Astrocyte of the cerebellum (primary cell): ENCODE measurements around the gene MSH6.

Experiments used
- DNase-seq: peaks from one replicate; pipeline ENCODE4 v3.0.0-alpha.2; 2011; ENCODE audit warnings: low read depth
- H3K4me3 ChIP-seq: 2 replicates; pipeline ENCODE4 v1.5.1; 2011; ENCODE audit warnings: mild to moderate bottlenecking, low read depth, low read length, moderate library complexity
- in situ Hi-C: cut with HindIII; loops from 2 replicates; pipeline ENCODE4 v1.10.0; 2017; ENCODE audit warnings: low sequenced_read_pairs
- TF ChIP-seq, protein P1 (sequence below): IDR thresholded peaks from 2 replicates; pipeline ENCODE4 v1.5.1; 2012; ENCODE audit warnings: low read length, low read depth, moderate library complexity, mild to moderate bottlenecking; ENCODE audit errors: missing control alignments

Gene MSH6

DNA sequence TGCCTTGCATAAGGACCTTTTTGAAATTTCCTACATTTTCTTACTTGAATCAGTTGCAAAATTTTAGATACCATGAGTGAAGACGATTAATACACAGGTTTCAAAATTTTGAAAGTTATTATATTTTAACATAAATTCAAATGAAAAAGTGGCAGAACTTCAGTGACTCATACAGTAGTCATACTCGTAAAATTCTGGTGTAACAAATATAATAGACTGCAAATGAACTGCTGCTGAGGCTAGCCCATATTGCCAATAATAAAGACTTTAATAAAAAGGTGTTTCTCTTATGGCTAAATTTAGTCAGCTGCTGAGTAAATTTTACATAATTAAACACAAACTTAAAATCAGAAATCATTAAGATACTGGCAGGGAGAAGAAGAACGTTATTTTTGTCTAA lies 36.9 kb downstream of the MSH6 start:
- TF ChIP-seq, protein P1, sequence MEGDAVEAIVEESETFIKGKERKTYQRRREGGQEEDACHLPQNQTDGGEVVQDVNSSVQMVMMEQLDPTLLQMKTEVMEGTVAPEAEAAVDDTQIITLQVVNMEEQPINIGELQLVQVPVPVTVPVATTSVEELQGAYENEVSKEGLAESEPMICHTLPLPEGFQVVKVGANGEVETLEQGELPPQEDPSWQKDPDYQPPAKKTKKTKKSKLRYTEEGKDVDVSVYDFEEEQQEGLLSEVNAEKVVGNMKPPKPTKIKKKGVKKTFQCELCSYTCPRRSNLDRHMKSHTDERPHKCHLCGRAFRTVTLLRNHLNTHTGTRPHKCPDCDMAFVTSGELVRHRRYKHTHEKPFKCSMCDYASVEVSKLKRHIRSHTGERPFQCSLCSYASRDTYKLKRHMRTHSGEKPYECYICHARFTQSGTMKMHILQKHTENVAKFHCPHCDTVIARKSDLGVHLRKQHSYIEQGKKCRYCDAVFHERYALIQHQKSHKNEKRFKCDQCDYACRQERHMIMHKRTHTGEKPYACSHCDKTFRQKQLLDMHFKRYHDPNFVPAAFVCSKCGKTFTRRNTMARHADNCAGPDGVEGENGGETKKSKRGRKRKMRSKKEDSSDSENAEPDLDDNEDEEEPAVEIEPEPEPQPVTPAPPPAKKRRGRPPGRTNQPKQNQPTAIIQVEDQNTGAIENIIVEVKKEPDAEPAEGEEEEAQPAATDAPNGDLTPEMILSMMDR = no peak
- no peak overlapping the region for H3K4me3 ChIP-seq
- in situ Hi-C loops = no loop called here
- DNase-seq = no peak

DNA sequence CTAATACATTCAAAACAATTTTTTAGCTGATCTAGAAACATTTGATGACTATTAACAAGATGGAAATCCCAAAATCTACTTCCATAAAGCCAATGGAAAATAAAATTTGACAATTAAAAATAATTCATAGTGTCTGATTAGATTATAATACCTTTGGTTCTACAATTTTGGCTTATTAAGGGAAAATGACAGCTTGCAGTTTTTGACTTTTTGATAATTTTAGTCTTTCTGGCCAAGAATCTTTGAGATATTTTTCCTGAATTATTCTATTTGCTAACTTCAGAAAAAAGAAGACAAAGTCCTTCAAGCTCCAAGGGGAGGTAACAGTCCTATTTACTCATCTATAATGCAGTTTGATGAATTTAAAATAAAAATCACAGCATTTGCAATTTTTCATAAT lies 39.6 kb downstream of the MSH6 start:
- TF ChIP-seq, protein P1 = no peak
- in situ Hi-C loops = no loop called here
- DNase-seq = no peak
- H3K4me3 ChIP-seq = no peak overlapping the region

DNA sequence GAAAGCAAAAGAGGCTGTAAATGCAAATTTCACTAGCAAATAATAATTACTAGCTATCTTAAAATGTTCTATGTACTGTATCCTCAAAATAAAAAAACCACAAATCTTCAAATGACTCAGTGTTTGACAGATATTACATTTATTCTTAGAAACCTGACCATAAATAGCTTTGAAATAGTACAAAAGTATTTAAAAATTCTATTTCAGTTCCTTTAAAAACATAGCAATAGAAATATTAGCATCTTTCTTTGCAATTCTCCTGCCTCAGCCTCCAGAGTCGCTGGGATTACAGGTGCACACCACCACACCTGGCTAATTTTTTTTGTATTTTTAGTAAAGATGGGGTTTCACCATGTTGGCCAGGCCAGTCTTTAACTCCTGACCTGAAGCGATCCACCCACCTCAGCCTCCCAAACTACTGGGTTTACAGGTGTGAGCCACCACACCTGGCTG lies 50.6 kb downstream of the MSH6 start:
- DNase-seq = no peak
- in situ Hi-C loops = no loop called here
- TF ChIP-seq, protein P1 = no peak
- no peak overlapping the region for H3K4me3 ChIP-seq

DNA sequence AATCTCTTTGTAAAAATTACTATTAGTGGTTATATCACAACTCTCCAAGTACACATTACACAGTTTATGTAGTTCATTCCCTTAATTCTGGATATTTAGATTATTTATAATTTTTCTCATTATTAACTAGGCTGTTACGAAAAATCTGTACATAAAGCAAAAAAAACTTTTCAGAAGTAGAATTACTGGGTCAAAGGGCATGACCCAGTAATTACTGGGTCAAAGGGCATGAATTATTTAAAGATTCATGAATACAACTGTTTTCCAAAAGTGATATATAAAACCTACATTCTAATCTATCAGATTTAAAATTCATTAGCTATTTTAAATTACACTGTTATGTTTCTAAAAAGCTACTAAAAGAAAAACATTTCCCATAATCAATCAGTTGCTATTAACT lies 55.3 kb downstream of the MSH6 start:
- no peak overlapping the region for H3K4me3 ChIP-seq
- DNase-seq = no peak
- in situ Hi-C loops = no loop called here
- TF ChIP-seq, protein P1 = no peak

DNA sequence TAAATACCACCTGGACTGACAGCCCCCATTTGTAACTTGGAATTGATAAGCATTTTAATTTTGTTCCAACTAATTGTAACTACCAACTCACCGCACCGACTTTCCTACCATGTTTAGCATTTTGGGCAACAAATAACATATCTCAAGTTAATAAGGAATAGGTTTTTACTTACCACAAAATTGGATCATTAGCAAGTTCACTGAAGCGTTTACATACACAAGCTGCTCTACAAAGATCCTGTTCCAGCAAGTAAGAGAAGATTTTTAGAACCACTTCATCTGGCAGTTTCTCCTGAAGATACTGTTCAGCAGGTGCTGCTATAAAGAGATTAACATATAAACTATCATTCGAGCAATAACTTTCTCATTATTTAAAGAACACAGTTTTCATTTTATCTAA lies 55.7 kb downstream of the MSH6 start:
- no peak for DNase-seq
- in situ Hi-C loops = no loop called here
- no peak overlapping the region for H3K4me3 ChIP-seq
- TF ChIP-seq, protein P1 = no peak

DNA sequence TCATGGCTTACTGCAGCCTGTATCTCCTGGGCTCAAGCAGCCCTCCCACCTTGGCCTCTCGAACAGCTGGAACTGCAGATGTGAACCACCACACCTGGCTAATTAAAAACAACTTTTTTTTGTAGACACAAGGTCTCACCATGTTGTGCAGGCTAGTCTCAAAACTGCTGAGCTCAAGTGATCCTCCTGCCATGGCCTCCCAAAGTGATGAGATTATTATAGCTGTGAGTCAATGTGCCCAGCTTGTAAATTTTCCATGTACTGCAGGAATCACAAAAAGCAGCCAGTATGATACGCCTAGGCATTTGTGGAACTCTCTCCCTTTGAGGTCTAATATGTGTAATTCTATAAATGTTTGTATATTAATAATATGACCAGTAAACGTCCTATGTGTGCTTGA lies 59.9 kb downstream of the MSH6 start:
- in situ Hi-C loops = no loop called here
- TF ChIP-seq, protein P1 = no peak
- DNase-seq = no peak
- H3K4me3 ChIP-seq = no peak overlapping the region

DNA sequence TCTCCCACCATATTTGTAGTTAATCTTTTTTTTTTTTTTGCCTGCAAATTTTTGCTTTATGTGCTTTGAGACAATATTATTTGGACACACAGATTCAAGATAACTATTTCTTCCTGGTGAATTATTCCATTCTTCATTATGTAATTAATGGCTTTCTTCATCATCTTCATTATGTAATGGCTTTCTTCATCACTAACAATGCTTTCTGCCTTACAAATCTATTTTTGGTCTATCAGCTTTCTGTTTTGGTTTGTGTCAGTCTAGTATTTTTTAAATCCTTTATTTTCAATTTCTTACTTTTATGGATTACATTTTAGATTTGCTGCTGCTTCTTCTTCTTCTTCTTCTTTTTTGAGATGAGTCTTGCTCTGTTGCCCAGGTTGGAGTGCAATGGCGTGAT lies 60.5 kb downstream of the MSH6 start:
- TF ChIP-seq, protein P1 = no peak
- DNase-seq = no peak
- H3K4me3 ChIP-seq = no peak overlapping the region
- in situ Hi-C loops = no loop called here
